Duodenal mucosa (tissue), 2 donors: ENCODE data around the gene CMIP.

ENCODE experiments used
- H3K27ac ChIP-seq: one replicate; pipeline ENCODE4 v1.7.0; 2013; ENCODE audit warnings: low read depth, low read length
- H3K27me3 ChIP-seq, 2 donors: one replicate each; pipeline ENCODE4 v1.7.0; 2013; ENCODE audit warnings: low read length in 2 of 2, control low read depth in 1 of 2; ENCODE audit not compliant: insufficient read depth in 2 of 2, control insufficient read depth in 1 of 2
- H3K36me3 ChIP-seq, 2 donors: one replicate each; pipeline ENCODE4 v1.7.0; 2013; ENCODE audit warnings: low read length in 2 of 2, control low read depth in 1 of 2; ENCODE audit not compliant: insufficient read depth in 2 of 2, control insufficient read depth in 1 of 2
- H3K4me1 ChIP-seq, 2 donors: one replicate each; pipeline ENCODE4 v1.7.0; 2013; ENCODE audit warnings: low read length in 2 of 2, control low read depth in 1 of 2; ENCODE audit not compliant: insufficient read depth in 2 of 2, control insufficient read depth in 1 of 2
- H3K4me3 ChIP-seq, 2 donors: one replicate each; pipeline ENCODE4 v1.7.0; 2013; ENCODE audit warnings: low read length in 2 of 2, low read depth in 1 of 2
- H3K9ac ChIP-seq, 2 donors: one replicate each; pipeline ENCODE4 v1.7.0; 2013; ENCODE audit warnings: low read length in 2 of 2, low read depth in 1 of 2
- H3K9me3 ChIP-seq, 2 donors: one replicate each; pipeline ENCODE4 v1.7.0; 2013; ENCODE audit warnings: low read length in 2 of 2, control low read depth in 1 of 2; ENCODE audit not compliant: control insufficient read depth in 1 of 2

CMIP gene

GRCh38 chr16:81661082-81661481 lies 216.5 kb downstream of the CMIP start:
- Histone ChIP-seq H3K9me3 (no peaks in the 10 kb centered on the region), H3K9ac (no peak overlapping the region), H3K27ac (no peak overlapping the region), H3K4me1 (peaks cover 0 to 5% of the 10 kb centered on the region in 2 donors), H3K4me3 (no peak overlapping the region), H3K27me3 (no peaks in the 10 kb centered on the region), H3K36me3 (peaks cover 43 to 80% of the 10 kb centered on the region in 2 donors)

GRCh38 chr16:81664153-81664552 lies 219.5 kb downstream of the CMIP start:
- Histone ChIP-seq H3K27ac (no peak overlapping the region), H3K4me1 (no peaks in the 10 kb centered on the region), H3K9me3 (no peaks in the 10 kb centered on the region), H3K9ac (no peak overlapping the region), H3K4me3 (no peak overlapping the region), H3K27me3 (no peaks in the 10 kb centered on the region), H3K36me3 (peaks cover 50 to 76% of the 10 kb centered on the region in 2 donors)

- Histone ChIP-seq H3K27me3 (no peaks in the 10 kb centered on the region), H3K27ac (no peak overlapping the region), H3K4me3 (no peak overlapping the region), H3K9ac (no peak overlapping the region), H3K4me1 (no peaks in the 10 kb centered on the region), H3K36me3 (peaks cover 50 to 79% of the 10 kb centered on the region in 2 donors), H3K9me3 (no peaks in the 10 kb centered on the region)
Observed at GRCh38 chr16:81665588-81665987, 221.0 kb downstream of the CMIP start.

GRCh38 chr16:81666113-81666512 lies 221.5 kb downstream of the CMIP start:
- no peak overlapping the region for H3K27ac ChIP-seq
- H3K36me3 ChIP-seq = peaks cover 47 to 78% of the 10 kb centered on the region in 2 donors
- no peaks in the 10 kb centered on the region for H3K4me1 ChIP-seq
- H3K4me3 ChIP-seq = no peak overlapping the region
- no peak overlapping the region for H3K9ac ChIP-seq
- H3K9me3 ChIP-seq = no peaks in the 10 kb centered on the region
- no peaks in the 10 kb centered on the region for H3K27me3 ChIP-seq

- Histone ChIP-seq H3K27me3 (no peaks in the 10 kb centered on the region), H3K4me3 (no peak overlapping the region), H3K4me1 (no peaks in the 10 kb centered on the region), H3K27ac (no peak overlapping the region), H3K9ac (no peak overlapping the region), H3K36me3 (peaks cover 53 to 86% of the 10 kb centered on the region in 2 donors), H3K9me3 (no peaks in the 10 kb centered on the region)
Observed at GRCh38 chr16:81668243-81669097, 223.9 kb downstream of the CMIP start.

GRCh38 chr16:81669473-81670350 lies 225.1 kb downstream of the CMIP start:
- no peaks in the 10 kb centered on the region for H3K4me1 ChIP-seq
- H3K4me3 ChIP-seq = no peak overlapping the region
- no peak overlapping the region for H3K27ac ChIP-seq
- H3K9ac ChIP-seq = no peak overlapping the region
- H3K9me3 ChIP-seq = no peaks in the 10 kb centered on the region
- no peaks in the 10 kb centered on the region for H3K27me3 ChIP-seq
- peaks cover 51 to 85% of the 10 kb centered on the region in 2 donors for H3K36me3 ChIP-seq

- H3K9ac ChIP-seq = no peak overlapping the region
- no peaks in the 10 kb centered on the region for H3K4me1 ChIP-seq
- no peak overlapping the region for H3K4me3 ChIP-seq
- H3K27ac ChIP-seq = no peak overlapping the region
- H3K9me3 ChIP-seq = no peaks in the 10 kb centered on the region
- H3K36me3 ChIP-seq = peaks cover 35 to 78% of the 10 kb centered on the region in 2 donors
- H3K27me3 ChIP-seq = no peaks in the 10 kb centered on the region
Observed at GRCh38 chr16:81671738-81672597, 227.4 kb downstream of the CMIP start.

- Histone ChIP-seq H3K9me3 (no peaks in the 10 kb centered on the region), H3K4me1 (no peaks in the 10 kb centered on the region), H3K9ac (no peak overlapping the region), H3K27ac (no peak overlapping the region), H3K36me3 (peaks cover 33 to 85% of the 10 kb centered on the region in 2 donors), H3K4me3 (no peak overlapping the region), H3K27me3 (no peaks in the 10 kb centered on the region)
Observed at GRCh38 chr16:81673432-81673831, 228.8 kb downstream of the CMIP start.

- Histone ChIP-seq H3K4me1 (peaks cover 5 to 17% of the 10 kb centered on the region in 2 donors), H3K27me3 (no peaks in the 10 kb centered on the region), H3K9me3 (no peaks in the 10 kb centered on the region), H3K9ac (no peak overlapping the region), H3K36me3 (peaks cover 46 to 88% of the 10 kb centered on the region in 2 donors), H3K27ac (peak overlapping the region; percentile 39), H3K4me3 (no peak overlapping the region)
Observed at GRCh38 chr16:81675662-81676061, 231.1 kb downstream of the CMIP start.
